Measurements from ENCODE around the gene TMTC1. TPM values are rescaled to one million over a fixed set of nuclear protein-coding genes. Genes with fewer than 3 reads are reported as not detected.
A peak's percentile ranks its signal among the peaks of the same experiment; 100 is the strongest.

The TMTC1 gene
- polyA plus RNA-seq, 1 of the 3 experiments (the other 2 are of a cell fraction): 0.13 TPM

DNA sequence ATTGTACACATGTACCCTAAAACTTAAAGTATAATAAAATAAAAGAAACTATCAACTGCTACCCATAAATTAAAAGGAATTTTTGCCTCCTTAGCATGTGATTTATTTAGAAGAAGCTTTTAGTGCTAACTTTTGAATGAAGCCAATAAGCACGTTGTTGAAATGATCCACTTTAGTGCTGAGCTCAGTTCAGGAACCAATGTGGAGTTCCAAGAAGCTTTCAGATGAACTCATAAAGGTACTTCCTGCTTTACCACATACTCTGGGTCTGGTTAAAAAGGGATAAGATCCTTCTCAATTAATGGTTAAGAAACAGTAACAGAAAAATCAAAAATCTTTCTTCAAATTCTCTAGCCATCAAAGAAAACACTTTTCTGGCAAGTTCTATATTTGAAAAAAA lies 39.4 kb downstream of the TMTC1 start:
- Histone ChIP-seq H3K36me3 (replicated peaks in 1 of 2; ENCODE audit: control insufficient read depth in 1 of 2, insufficient read depth in 2 of 2, low read length in 1 of 2) (no peaks in the 10 kb centered on the region), H3K27ac (ENCODE audit: low read depth in 2 of 2, low read length in 1 of 2) (no peak overlapping the region), H3K4me2 (no peak overlapping the region), H4K20me1 (ENCODE audit: insufficient read depth) (no peaks in the 10 kb centered on the region), H3K9me3 (no peaks in the 10 kb centered on the region), H3K9ac (no peak overlapping the region), H3F3A (replicated peaks; ENCODE audit: insufficient read depth) (peaks cover 7% of the 10 kb centered on the region), H3K4me3 (ENCODE audit: low read depth in 2 of 2, low read length in 1 of 2) (no peak overlapping the region), H3K27me3 (ENCODE audit: insufficient read depth) (no peaks in the 10 kb centered on the region), H2AFZ (ENCODE audit: low read depth) (no peak overlapping the region; the same call in 1 of the 2 replicates), H3K9me2 (no peaks in the 10 kb centered on the region), H3K4me1 (ENCODE audit: control insufficient read depth in 1 of 2, insufficient read depth in 2 of 2, low read depth in 1 of 2, low read length in 1 of 2) (no peaks in the 10 kb centered on the region; a peak in 1 of 4 replicates), H3K79me2 (ENCODE audit: insufficient read depth) (no peaks in the 10 kb centered on the region)
- TF ChIP-seq, protein P1, sequence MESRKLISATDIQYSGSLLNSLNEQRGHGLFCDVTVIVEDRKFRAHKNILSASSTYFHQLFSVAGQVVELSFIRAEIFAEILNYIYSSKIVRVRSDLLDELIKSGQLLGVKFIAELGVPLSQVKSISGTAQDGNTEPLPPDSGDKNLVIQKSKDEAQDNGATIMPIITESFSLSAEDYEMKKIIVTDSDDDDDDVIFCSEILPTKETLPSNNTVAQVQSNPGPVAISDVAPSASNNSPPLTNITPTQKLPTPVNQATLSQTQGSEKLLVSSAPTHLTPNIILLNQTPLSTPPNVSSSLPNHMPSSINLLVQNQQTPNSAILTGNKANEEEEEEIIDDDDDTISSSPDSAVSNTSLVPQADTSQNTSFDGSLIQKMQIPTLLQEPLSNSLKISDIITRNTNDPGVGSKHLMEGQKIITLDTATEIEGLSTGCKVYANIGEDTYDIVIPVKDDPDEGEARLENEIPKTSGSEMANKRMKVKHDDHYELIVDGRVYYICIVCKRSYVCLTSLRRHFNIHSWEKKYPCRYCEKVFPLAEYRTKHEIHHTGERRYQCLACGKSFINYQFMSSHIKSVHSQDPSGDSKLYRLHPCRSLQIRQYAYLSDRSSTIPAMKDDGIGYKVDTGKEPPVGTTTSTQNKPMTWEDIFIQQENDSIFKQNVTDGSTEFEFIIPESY (IDR thresholded peaks at IDR 0.05; ENCODE audit: borderline replicate concordance, low read depth): no peak
- TF ChIP-seq, protein P2, sequence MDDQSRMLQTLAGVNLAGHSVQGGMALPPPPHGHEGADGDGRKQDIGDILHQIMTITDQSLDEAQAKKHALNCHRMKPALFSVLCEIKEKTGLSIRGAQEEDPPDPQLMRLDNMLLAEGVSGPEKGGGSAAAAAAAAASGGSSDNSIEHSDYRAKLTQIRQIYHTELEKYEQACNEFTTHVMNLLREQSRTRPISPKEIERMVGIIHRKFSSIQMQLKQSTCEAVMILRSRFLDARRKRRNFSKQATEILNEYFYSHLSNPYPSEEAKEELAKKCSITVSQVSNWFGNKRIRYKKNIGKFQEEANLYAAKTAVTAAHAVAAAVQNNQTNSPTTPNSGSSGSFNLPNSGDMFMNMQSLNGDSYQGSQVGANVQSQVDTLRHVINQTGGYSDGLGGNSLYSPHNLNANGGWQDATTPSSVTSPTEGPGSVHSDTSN (IDR thresholded peaks at IDR 0.05): no peak
- TF ChIP-seq, protein P3, sequence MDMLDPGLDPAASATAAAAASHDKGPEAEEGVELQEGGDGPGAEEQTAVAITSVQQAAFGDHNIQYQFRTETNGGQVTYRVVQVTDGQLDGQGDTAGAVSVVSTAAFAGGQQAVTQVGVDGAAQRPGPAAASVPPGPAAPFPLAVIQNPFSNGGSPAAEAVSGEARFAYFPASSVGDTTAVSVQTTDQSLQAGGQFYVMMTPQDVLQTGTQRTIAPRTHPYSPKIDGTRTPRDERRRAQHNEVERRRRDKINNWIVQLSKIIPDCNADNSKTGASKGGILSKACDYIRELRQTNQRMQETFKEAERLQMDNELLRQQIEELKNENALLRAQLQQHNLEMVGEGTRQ (IDR thresholded peaks at IDR 0.05; ENCODE audit: borderline replicate concordance, low read depth, low read length): no peak
- TF ChIP-seq EP300 (IDR thresholded peaks at IDR 0.05; ENCODE audit: borderline replicate concordance in 1 of 2, low read depth in 1 of 2, low read length in 1 of 2) (no peak), SIN3A (IDR thresholded peaks at IDR 0.05; ENCODE audit: borderline replicate concordance, low read depth, low read length) (no peak)
- TF ChIP-seq, protein P4, sequence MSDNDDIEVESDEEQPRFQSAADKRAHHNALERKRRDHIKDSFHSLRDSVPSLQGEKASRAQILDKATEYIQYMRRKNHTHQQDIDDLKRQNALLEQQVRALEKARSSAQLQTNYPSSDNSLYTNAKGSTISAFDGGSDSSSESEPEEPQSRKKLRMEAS (IDR thresholded peaks at IDR 0.05; ENCODE audit: low read depth): no peak
- TF ChIP-seq, protein P5, sequence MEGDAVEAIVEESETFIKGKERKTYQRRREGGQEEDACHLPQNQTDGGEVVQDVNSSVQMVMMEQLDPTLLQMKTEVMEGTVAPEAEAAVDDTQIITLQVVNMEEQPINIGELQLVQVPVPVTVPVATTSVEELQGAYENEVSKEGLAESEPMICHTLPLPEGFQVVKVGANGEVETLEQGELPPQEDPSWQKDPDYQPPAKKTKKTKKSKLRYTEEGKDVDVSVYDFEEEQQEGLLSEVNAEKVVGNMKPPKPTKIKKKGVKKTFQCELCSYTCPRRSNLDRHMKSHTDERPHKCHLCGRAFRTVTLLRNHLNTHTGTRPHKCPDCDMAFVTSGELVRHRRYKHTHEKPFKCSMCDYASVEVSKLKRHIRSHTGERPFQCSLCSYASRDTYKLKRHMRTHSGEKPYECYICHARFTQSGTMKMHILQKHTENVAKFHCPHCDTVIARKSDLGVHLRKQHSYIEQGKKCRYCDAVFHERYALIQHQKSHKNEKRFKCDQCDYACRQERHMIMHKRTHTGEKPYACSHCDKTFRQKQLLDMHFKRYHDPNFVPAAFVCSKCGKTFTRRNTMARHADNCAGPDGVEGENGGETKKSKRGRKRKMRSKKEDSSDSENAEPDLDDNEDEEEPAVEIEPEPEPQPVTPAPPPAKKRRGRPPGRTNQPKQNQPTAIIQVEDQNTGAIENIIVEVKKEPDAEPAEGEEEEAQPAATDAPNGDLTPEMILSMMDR (IDR thresholded peaks at IDR 0.05): no peak
- 0% methylated on average over 1 of the region's 1 CpG for WGBS (ENCODE audit: low lambda C conversion rate)
- ChIA-PET CTCF (interaction anchor here (1.4 to 1.6 kb wide), 2 partner anchors 9 to 19 kb away, joined by 3 to 4 read pairs; no protein-coding TSS in a partner anchor), POLR2A (no interaction called here)
- no peak for DNase-seq

DNA sequence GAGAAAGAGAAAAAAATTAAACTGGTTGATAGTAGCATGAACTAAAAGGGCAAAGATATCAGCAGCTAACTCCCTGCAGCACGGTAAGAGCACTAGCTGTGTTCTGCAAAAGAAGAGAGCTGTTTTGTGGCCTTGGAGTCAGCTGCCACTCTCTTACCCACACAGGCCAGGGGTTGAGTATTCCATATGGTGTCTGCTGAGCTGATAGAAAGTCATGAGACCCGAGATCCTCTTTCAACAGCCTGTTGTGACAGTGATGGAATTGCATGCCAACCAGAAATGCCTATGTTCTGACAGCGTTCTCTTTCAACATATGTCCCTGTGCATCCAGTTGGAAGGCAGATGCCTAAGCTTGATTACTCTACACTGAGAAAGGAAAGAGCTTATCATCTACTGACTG lies 39.9 kb downstream of the TMTC1 start:
- DNase-seq: no peak
- CTCF ChIA-PET: interaction anchor here (0.6 to 1.4 kb wide), 2 partner anchors 9 to 832 kb away, joined by 3 read pairs; no protein-coding TSS in a partner anchor
- Histone ChIP-seq H3K9ac (no peak overlapping the region), H3K79me2 (ENCODE audit: insufficient read depth) (no peaks in the 10 kb centered on the region), H2AFZ (ENCODE audit: low read depth) (no peak overlapping the region; the same call in 1 of the 2 replicates), H3K9me2 (no peaks in the 10 kb centered on the region), H3K9me3 (no peaks in the 10 kb centered on the region), H4K20me1 (ENCODE audit: insufficient read depth) (no peaks in the 10 kb centered on the region), H3F3A (replicated peaks; ENCODE audit: insufficient read depth) (peaks cover 7% of the 10 kb centered on the region), H3K4me1 (ENCODE audit: control insufficient read depth in 1 of 2, insufficient read depth in 2 of 2, low read depth in 1 of 2, low read length in 1 of 2) (no peaks in the 10 kb centered on the region; a peak in 1 of 4 replicates), H3K4me2 (no peak overlapping the region), H3K4me3 (ENCODE audit: low read depth in 2 of 2, low read length in 1 of 2) (no peak overlapping the region), H3K27ac (ENCODE audit: low read depth in 2 of 2, low read length in 1 of 2) (no peak overlapping the region), H3K36me3 (replicated peaks in 1 of 2; ENCODE audit: control insufficient read depth in 1 of 2, insufficient read depth in 2 of 2, low read length in 1 of 2) (no peaks in the 10 kb centered on the region), H3K27me3 (ENCODE audit: insufficient read depth) (no peaks in the 10 kb centered on the region)
- 23% methylated on average over 3 of the region's 3 CpGs for WGBS (ENCODE audit: low lambda C conversion rate)
- TF ChIP-seq YY1 (IDR thresholded peaks at IDR 0.05; ENCODE audit: low read depth): no peak
- TF ChIP-seq, protein P4 (IDR thresholded peaks at IDR 0.05; ENCODE audit: low read depth): no peak
- TF ChIP-seq, protein P2 (IDR thresholded peaks at IDR 0.05): peak; percentile 12; the same call in 1 of the 2 replicates
- TF ChIP-seq GABPA (IDR thresholded peaks at IDR 0.05; ENCODE audit: low read depth): no peak
- no peak for TF ChIP-seq RCOR1 (IDR thresholded peaks at IDR 0.05; ENCODE audit: low read length)
- POLR2A ChIA-PET: no interaction called here
